Stimulated activated CD8-positive, alpha-beta memory T cell treated with anti-CD3 and anti-CD28 coated beads, Interleukin-15, amount 100 ng/mL, for 4 hours (primary cell): Measurements from ENCODE around the gene TCIRG1.
"Not testable (repeated sequence)": the region's sequence is repeated elsewhere in the genome, so short reads cannot be mapped to it uniquely, and the experiment has no call there.

Source experiments
- DNase-seq, 2 donors: peaks; one replicate each; pipeline ENCODE4 v3.0.0-alpha.2; 2020; ENCODE audit warnings: low read depth in 2 of 2

TCIRG1 gene

GRCh38 chr11:68083517-68083916 is 44.7 kb downstream of the TCIRG1 start:
- DNase-seq = no peak

DNA sequence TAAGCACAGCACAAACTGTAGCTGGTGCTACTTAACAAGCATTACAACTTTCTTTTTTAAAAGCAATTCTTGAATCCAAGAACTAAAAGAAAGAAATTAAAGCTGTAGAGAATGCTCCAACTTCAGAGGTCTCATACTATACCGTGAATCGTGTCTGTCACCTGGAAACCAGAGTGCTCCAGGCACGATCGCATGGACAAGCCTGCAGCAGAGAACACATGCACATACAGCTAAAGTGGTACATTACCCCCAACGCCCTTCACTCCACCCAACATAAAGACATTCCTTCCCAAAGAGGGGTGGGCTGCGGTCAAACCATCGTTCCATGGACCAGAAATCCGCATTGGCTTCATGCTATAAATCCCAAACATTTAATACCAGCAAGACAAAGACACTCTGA is 50.9 kb downstream of the TCIRG1 start:
- no peak for DNase-seq

DNA sequence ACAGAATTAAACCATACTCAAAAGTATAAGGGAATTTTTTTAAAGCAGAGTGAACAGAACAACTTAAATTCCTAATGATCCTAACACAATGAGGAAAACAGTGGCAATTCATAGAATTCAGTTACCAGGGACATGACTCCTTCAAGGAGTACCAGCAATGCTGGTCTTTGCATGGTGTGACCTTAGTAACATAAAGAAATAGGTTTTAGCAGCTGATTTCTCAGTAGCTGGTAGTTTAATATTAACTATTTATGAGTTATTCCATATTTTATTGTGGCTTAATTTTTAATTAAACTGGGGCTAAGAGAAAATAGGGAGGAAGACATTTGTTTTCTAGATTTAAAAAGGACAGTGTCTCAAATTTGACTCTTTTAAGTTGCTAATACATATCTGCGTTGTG is 51.5 kb downstream of the TCIRG1 start:
- DNase-seq = no peak

DNA sequence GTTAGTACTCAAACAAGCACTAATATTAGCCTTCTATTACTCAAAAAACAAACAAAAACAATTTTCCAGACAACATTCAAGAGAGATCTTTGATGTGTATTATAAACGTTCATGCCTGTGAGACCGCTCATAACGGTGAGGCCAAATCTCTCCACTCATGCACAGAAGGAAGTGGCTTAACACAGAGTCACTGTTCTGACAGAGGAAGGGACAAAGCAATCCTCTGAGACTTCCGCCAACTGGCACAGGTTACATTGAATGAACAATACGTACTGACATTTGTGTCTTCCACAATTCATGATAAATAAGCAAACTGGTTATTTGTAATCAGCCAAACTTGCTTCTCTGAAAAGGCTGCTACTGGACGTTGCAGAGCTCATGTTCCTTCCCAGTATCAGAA is 51.9 kb downstream of the TCIRG1 start:
- DNase-seq = no peak

GRCh38 chr11:68092411-68092810 is 53.6 kb downstream of the TCIRG1 start:
- no peak for DNase-seq

GRCh38 chr11:68092946-68093345 is 54.1 kb downstream of the TCIRG1 start:
- not testable (repeated sequence) for DNase-seq

DNA sequence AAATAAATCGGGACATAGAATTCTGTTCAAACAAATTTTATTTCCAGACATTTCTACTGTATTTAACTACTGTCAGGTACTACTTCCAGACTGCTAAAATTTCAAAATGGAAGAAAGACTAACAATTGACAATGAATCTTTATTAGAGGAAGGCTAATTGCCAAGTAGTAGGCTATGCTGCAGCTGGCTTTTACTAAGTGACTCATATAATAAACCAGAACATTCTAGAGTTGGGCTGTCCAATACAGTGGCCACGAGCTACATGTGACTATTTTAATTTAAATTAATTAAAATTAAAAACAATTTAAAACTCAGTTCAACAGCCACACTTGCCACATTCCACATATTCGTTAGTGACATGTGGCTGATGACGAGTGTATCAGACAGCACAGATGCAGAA is 54.7 kb downstream of the TCIRG1 start:
- no peak for DNase-seq

DNA sequence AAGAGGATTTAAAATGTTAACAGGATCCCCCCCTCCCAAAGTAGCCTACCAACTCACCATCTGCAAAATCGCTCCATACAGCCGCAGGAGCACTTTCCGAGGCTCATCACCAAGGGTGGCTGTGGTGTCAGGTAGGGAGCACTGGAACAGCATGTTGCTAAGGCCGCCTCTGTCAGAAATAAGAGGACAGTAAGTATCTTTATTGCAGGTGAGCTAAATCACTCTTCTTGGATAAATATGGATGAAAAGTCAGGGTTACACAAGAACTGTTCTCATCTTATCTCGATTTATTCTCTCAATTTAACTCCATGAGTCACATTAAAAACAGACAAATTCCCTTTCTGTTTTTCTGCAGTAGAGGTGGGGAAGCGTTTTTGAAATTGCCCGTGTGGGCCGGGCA is 58.1 kb downstream of the TCIRG1 start:
- no peak for DNase-seq

- no peak for DNase-seq
Measured at GRCh38 chr11:68099057-68099456, 60.2 kb downstream of the TCIRG1 start.

DNA sequence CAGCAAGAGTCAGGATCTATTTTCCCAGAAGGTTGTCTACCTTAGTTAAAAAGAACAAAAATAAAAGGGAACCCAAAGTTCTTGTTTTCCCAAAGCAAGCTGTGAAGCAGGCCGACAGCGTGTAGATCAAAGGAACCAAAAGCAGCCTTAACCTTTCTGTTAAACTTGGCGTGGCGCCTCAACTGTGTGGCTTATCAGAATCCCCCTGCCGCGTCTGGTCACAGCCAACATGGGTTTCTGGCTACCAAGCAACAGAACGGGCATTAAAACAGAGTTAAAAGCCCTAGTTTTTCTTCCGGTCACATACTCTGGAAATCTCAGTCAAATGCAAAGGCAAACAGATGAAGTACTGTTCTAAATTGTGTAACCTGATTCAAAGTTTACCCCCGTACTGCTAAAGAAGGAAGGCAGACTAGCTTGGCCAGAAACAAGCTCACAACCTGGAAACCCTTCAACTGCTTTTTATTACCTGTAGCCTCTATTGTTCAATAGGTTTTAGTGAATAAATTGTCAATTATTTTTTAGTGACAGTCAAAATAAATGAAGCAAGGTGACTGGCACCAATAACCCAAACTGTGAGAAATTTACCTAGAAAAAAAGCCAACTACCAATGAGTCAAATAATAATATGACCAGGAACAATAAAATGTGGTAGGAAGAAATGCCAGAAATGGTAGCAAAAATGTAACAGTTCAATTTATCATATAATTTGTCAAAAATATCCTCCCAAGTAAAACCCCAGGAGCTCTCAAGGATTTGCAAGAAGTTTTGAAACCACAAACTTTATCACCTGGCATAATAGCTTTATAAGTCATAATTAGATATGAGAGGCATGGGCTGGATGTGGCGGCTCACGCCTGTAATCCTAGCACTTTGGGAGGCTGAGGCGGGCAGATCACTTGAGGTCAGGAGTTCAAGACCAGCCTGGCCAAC is 60.9 kb downstream of the TCIRG1 start:
- DNase-seq = no peak
